GM10847 (cell line): ENCODE measurements around the gene C19orf85.

ENCODE experiments used
- POLR2A ChIP-seq: IDR thresholded peaks from 2 replicates; pipeline ENCODE4 v1.6.1; 2011; ENCODE audit not compliant: insufficient read length; ENCODE audit errors: extremely low read depth

The C19orf85 gene

DNA sequence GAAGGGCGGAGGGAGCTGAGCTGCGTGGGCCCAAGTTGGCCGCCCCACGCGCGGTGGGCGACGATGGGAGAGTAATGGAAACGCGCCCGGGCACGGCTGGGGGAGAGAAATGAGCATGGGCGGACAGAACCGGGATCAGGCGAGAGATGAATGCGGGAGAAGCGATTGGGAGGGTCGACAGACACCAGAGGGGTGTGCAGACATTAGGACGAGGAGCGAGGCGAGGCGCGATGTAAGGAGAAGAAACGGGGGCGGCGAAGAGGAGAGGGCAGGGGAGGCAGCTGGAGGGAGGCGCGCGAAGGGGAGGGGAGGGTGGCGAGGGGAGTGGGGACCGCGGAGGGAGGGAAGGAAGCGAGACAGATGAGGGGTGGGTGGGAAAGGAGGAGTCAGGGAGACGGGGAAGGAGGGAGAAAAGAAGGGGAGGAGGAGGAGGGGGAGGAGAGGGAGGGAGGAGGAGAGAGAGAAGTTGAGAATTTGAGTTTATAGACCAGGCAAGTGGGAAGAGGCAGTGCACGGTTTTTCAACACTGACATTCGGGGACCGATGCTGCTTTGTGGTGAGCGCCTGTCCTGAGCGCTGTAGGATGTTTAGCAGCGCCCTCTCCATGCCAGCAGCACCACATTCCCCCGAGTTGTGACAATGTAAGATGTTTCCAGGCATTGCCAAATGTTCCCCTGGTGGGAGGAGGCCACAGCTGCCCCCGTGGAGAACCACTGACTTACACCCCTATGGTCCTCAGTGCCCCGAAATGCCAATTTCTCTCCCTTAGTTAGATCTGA, 21.3 kb downstream of the C19orf85 start, which contains the start of gene SHISA7:
Gene SHISA7 (minus strand): TSS at position 256 of the 779 bp plus-strand sequence. CDS start 437 bp downstream, outside the sequence.
- TF ChIP-seq POLR2A: no peak

DNA sequence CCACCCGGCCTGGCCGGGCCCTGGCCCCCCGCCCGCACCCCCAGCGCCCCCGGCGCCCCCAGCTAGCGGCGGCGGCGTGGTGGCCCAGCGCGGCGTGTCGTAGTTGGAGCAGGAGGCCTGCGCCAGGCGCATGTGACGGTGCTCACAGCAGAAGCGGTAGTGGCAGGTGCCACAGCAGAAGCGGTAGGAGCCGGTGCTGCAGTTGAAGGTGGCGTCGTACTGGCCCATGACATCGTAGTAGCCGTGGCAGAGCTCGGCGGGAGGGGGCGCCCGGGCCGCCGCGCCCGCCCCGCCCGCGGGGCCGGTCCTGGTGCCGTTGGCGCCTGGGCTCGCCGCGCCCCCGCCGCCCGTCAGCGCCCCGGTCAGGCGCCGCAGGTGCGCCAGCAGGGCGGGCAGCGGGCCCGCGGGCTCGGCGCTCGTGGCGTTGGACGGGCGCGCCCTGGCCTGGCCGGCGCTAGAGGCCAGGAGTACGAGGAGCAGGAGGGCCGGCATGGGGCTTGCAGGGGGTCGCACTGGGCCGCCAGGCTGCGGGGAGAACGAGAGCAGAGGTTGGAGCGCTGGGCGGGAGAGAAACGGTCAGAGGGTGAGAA, 22.1 kb downstream of the C19orf85 start:
- no peak for TF ChIP-seq POLR2A

DNA sequence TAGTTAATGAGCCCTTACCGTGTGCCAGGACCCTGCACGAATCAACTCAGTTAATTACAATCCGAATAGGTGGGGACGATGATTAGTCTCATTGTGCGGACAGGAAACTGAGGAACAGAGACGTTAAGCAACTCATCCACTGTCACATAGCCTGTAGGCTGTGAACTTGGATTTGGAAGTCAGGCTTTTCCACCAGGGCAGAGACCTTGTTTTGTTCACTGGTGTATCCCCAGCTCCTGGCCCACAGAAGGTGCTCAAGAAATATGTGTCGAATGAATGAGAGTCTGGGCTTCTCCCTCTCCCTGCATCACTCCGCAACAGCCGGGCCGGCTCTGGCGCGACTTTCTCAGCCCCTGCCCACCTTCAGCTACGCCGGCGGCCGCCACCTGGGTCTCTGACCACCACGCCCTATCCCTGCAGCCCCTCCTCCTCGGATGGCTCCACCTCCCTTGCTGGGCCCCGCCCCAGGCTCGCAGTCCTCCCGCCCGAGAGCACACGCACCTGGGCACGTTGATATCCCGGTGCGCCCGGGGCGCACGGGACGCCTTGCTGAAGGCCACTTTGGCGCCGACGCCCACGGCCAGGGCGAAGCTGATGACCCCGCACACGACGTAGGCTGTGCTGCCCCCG, 22.7 kb downstream of the C19orf85 start:
- TF ChIP-seq POLR2A: no peak

DNA sequence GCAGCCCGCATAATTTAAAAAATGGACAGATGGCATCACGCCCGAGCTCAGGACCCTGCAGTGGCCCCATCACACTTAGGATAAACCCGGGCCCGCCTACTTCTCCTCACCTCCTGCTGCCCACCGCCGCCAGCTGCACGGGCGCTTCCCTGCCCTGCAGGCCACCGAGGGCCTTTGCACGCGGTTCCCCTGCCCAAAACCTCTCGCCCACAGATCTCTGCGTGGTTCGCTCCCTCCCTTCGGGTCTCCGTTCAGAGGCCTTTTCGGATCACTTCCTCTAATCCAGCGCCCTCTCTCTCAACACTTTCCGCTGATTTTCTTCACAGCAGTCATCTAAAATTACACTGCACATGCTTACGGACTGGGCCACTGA, 23.2 kb downstream of the C19orf85 start:
- no peak for TF ChIP-seq POLR2A

DNA sequence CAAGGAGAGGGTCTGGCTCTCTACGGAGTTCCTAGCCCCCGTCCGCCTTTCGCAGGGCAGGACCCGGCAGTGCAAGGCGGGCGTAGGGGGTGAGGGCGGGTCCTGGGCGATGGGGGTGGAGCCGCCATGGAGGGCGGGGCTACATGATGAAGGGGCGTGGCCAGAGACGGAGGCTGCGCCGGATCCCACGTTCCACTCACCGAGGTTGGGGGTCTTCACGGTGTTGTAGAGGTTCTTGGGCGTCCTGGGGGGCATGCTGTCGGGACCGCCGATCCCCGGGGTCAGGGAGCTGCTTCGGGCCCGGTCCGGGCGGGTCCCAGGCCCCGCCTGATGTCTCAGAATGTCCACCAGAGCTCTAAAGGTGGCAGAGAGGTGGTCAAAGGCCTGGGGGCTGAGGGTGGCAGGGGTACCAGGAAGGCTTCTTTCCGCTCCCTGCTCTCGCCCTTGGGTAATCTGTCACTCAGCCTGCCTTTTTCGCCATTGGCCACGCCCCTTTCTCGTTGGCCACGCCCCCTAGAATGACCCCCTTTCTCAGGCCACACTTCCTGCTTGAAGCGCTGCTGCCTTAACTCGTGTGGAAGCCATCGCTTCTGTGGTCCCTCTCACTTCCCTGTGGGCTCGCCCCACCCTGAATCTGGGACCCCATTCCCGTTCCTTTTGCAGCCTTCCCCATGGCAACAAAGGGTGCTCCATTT, 24.0 kb downstream of the C19orf85 start:
- no peak for TF ChIP-seq POLR2A

DNA sequence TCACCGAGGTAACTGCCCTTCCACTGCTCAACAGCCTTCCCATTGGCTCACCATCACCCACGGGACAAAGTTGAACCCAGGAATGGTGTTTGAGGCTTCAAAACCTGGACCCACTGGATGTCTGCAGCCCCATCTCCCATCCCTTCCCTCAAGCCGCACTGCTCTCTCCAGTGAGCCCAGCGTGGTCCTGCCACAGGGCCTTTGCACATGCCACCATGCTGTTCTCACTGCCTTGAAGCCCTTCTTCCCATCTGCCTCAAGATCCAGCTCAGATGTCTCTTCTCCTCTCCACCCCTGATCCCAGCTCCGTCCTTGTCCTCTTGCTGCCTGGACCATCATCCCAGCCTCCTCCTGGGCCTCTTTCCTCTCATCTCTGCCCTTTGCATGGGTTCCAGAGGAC, 25.5 kb downstream of the C19orf85 start:
- no peak for TF ChIP-seq POLR2A

DNA sequence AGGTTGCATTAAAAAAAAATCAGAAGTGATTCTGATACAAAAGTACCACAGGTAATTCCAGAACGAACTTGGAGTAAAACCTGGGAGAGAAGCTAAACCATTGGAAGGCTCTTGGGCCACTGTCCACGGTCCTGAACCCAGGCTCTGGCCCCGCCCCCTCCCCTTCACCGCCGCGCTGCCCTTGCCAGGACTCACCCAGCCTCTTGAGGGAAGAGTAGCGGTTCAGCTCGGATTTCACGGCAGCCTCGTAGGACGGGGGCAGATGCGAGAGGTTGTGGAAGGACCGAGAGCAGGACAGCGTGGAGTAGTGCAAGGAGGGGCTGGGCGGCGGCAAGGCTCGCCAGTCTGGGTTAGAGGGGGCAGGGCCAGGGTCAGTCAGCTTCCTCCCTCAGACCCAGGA, 27.1 kb downstream of the C19orf85 start:
- TF ChIP-seq POLR2A: no peak

DNA sequence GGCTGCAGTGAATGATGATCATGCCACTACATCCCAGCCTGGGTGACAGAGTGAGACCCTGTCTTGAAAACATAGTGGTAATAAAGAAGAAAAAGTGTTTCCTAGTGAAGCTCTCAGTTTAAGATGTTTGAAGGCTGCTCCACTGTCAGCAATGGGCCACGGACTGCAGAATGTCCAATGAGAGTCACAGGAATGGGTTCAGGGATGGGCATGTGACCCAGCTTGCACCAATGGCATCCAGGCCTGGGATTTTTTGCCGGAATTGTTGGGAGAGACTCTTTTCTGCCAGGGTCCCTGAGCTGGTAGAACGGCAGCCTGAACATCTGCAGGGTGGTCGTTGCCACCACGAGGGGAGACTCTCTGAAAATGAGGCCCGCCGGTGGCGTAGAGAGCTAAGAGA, 27.7 kb downstream of the C19orf85 start:
- no peak for TF ChIP-seq POLR2A

DNA sequence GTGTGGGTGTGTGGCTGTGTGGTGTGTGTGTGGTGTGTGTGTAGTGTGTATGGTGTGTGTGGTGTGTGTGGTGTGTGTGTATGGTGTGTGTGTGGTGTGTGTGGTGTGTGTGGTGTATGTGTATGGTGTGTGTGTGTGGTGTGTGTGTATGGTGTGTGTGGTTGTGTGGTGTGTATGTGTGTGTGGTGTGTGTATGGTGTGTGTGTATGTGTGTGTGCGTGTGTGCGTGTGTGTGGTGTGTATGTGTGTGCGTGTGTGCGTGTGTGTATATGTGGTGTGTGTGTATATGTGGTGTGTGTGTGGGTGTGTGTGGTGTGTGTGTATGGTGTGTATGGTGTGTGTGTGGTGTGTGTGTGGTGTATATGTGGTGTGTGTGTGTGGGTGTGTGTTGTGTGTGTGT, 29.5 kb downstream of the C19orf85 start:
- no peak for TF ChIP-seq POLR2A

DNA sequence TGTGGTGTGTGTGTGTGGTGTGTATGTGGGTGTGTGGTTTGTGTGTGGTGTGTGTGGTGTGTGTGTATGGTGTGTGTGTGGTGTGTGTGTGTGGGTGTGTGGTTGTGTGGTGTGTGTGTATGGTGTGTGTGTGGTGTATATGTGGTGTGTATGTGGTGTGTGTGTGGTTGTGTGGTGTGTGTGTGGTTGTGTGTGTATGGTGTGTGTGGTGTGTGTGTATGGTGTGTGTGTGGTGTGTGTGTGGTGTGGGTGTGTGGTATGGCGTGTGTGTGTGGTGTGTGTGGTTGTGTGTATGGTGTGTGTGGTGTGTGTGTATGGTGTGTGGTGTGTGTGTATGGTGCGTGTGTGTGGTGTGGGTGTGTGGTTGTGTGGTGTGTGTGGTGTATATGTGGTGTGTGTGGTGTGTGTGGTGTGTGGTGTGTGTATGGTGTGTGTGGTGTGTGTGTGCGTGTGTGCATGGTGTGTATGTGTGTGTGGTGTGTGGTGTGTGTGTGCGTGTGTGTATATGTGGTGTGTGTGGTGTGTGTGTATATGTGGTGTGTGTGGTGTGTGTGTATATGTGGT, 30.1 kb downstream of the C19orf85 start:
- no peak for TF ChIP-seq POLR2A

DNA sequence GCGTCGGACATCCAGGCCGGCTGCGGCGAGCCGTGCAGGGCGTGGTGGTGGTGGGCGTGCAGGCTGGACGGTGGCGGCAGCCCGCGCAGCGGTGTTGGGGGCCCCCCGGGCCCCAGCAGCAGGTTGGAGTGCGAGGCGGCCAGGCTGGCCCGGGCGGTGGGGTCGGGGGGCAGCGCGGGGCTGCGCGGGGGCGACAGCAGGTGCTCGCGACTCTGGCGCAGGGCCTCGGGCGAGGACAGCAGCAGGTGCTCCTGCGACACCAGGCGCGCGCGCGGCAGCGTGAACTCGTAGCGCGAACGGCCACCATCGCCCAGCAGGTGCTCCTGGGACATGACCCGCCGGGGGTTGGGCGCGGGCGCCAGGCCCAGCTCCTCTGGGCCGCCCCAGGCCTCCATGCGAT, 31.3 kb downstream of the C19orf85 start:
- TF ChIP-seq POLR2A: no peak

DNA sequence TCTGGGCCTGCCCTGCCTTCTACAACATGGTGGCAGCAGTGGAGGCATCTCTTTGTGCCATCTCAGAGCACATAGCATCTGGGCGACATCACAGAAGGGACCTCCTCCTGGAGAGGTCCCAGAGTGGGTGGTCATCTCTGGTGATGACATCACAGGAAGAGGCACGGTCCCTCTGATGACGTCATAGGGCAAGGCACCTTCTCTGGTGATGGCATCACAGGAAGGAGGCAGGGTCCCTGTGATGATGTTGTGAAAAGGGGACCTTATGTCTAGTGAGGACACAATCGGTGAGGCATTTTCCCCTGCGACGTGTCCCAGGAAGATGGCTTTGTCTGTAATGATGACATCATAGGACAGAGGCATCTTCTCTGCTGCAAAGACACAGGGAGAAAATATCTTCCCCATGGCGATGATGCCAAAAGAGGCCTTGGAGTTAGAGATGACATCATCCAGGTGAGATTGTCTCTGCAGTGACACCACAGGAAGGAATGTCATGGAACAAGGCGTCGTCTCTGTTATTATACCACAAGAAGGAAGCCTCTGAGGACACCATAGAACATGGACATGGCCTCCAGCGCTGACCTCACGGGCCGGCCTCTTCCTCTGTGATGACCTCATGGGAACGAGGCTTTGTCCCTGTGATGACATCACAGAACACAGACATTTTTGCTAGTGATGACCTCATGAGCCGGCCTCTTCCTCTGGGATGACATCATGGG, 32.2 kb downstream of the C19orf85 start:
- no peak for TF ChIP-seq POLR2A

DNA sequence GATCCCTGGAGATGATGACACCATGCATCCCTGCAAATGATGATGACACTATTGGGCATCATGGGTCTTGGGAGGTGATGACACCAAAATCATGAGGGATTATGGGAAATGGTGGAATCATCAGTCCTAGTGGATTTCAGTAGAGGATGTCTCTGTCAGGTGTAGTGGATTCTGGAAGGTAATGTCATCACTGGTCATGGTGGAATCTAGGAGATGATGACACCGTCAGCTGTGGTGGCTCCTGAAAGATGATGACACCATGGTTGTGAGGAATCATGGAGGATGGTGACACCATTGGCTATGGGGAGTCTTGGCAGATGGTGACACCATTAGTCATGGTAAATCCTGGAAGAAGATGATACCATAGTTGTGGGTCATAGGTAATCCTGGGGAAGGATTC, 33.4 kb downstream of the C19orf85 start:
- TF ChIP-seq POLR2A: no peak

DNA sequence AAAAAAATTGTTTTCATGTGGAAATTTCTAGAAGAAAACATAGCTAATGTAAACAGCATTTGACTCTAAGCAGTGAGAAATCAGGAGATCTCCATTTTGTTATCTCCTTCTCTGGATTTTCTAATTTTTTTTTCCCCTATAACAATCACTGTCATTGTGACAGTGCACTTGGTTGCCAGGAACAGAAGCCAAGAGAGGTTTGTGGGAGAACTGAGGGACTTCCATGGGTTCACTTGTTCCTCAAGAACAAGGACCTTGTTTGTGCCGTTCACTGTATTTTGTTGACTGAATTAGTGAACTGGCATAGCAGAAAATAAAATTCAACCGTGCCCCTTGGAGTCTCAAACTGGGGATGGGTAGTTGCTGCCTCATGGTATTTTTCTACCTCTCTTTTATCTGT, 38.5 kb downstream of the C19orf85 start:
- TF ChIP-seq POLR2A: no peak

DNA sequence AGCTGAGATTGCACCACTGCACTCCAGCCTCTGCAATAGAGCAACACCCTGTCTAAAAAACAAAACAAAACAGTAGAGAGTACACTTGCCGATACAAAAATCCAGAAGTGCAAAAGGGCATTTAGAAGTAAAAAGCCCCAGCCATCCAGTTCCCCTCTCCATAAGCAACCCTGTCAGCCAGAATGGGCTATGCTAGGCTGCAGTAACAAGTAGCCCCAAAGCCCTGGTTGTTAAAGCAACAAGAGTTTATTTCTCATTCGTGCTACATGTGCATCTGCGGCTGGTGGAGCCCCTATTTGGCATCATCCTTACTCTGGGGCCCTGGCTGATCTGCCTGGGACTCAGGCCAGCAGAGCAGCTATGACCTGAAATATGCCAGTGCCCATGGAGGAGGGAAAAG, 40.0 kb downstream of the C19orf85 start:
- TF ChIP-seq POLR2A: no peak

DNA sequence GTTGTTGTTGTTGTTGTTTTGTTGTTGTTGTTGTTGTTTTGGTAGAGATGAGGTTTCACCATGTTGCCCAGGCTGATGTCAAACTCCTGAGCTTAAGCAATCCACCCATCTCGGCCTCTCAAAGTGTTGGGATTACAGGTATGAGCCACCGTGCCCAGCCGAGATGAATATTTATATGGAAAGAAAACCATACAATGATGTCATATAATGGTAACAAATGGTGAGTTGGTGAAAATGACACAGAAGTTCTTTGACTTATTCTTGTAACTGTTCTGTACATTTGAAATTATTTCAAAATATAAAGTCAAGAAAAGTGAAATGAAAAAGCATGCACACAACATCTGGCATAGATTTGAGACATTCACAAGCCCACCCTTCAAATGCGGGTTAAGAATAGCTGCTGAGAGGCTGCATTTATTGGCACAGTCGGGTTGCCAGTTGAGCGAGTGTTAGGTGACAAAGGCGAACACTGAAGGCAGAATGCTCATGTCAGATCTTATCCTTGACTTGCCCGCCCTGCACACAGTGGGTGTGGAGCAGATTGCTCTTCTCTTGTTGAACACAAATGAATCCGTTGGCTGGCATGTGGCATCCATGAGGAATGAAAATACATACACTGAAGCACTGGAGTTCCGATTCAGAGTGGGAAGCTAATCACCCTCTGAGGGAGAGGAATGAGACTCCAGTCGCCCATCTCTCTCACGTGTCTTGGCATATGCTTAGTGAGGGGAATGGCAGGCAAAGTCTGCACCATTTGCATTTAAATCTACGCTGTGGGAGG, 41.1 kb downstream of the C19orf85 start:
- no peak for TF ChIP-seq POLR2A
